Thoracic aorta (tissue), 2 donors: ENCODE data around the gene METTL15. TPM values are rescaled to one million over a fixed set of nuclear protein-coding genes. Genes with fewer than 3 reads are reported as not detected.
"Not testable (repeated sequence)": the region's sequence is repeated elsewhere in the genome, so short reads cannot be mapped to it uniquely, and the experiment has no call there.

Experiments
- ATAC-seq: fragments of 150-250 bp; one replicate; pipeline ENCODE4 v1.8.0; 2017; ENCODE audit warnings: low read depth; ENCODE audit not compliant: insufficient number of reproducible peaks, low FRiP score
- DNase-seq: peaks from one replicate; pipeline ENCODE4 v3.0.0-alpha.2; 2020; ENCODE audit warnings: low spot score
- H3K27ac ChIP-seq, 2 donors: fragments of 200-600 bp; sonication (generic); 1 replicate in 1 of 2; 2 replicates in 1 of 2; pipeline ENCODE4 v1.5.1; 2016; ENCODE audit warnings: mild to moderate bottlenecking in 2 of 2, moderate library complexity in 2 of 2
- H3K27me3 ChIP-seq: fragments of 200-600 bp; sonication (generic); replicated peaks from 2 replicates; pipeline ENCODE4 v1.6.0; 2016; ENCODE audit warnings: mild to moderate bottlenecking; ENCODE audit not compliant: insufficient read depth
- H3K36me3 ChIP-seq: fragments of 200-600 bp; sonication (generic); one replicate; pipeline ENCODE4 v1.5.1; 2016
- H3K4me1 ChIP-seq, 2 donors: fragments of 200-600 bp; sonication (generic); 1 replicate in 1 of 2; 2 replicates in 1 of 2; pipeline versions ENCODE4 v1.5.1 to v1.6.0; 2016; ENCODE audit warnings: low read depth in 2 of 2, mild to moderate bottlenecking in 1 of 2; ENCODE audit not compliant: control insufficient read depth in 1 of 2
- H3K4me3 ChIP-seq: fragments of 200-600 bp; sonication (generic); 2 replicates; pipeline ENCODE4 v1.5.1; 2016; ENCODE audit warnings: mild to moderate bottlenecking
- H3K9me3 ChIP-seq: fragments of 200-600 bp; sonication (generic); 2 replicates; pipeline ENCODE4 v1.5.1; 2016
- total RNA-seq, 2 donors: library from RNA; depleted of rRNA; stranded (reverse); fragments of >200 nt; gene quantifications; one replicate each; pipeline versions ENCODE4 v1.1.0 to v1.2.3, GENCODE V29; 2016
- TF ChIP-seq, protein P1 (sequence below): fragments of 200-600 bp; sonication (generic); IDR thresholded peaks from one replicate; pipeline ENCODE4 v1.5.1; 2019; ENCODE audit warnings: antibody characterized with exemption

METTL15 gene
- total RNA-seq, 2 donors from 2014 or later: 7.6 to 12.1 TPM

DNA sequence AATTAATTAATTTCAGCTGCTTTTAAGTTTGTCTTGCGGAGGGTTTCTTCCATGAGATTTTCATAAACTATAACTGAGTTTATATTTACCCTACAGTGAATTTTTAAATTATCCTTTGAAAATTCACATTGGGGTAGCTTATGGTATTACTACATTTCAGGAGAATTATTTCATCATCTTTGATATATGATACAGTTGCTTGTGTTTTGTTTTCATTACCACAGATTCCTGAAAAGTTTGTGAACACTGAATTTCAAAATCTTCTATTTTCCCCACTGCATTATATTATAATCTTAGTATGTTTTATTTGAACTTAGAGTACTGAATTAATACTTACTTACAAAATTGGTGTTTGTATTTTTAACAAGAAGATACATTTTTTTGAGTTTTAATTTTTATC lies 24.4 kb downstream of the METTL15 start:
- peaks cover 4% of the 10 kb centered on the region for H3K36me3 ChIP-seq
- H3K9me3 ChIP-seq: no peaks in the 10 kb centered on the region
- no peaks in the 10 kb centered on the region for H3K27me3 ChIP-seq
- no peaks in the 10 kb centered on the region for H3K4me1 ChIP-seq
- TF ChIP-seq, protein P1, sequence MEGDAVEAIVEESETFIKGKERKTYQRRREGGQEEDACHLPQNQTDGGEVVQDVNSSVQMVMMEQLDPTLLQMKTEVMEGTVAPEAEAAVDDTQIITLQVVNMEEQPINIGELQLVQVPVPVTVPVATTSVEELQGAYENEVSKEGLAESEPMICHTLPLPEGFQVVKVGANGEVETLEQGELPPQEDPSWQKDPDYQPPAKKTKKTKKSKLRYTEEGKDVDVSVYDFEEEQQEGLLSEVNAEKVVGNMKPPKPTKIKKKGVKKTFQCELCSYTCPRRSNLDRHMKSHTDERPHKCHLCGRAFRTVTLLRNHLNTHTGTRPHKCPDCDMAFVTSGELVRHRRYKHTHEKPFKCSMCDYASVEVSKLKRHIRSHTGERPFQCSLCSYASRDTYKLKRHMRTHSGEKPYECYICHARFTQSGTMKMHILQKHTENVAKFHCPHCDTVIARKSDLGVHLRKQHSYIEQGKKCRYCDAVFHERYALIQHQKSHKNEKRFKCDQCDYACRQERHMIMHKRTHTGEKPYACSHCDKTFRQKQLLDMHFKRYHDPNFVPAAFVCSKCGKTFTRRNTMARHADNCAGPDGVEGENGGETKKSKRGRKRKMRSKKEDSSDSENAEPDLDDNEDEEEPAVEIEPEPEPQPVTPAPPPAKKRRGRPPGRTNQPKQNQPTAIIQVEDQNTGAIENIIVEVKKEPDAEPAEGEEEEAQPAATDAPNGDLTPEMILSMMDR: no peak
- H3K27ac ChIP-seq: no peak overlapping the region
- DNase-seq (no peak), ATAC-seq (no peak)
- no peak overlapping the region for H3K4me3 ChIP-seq

DNA sequence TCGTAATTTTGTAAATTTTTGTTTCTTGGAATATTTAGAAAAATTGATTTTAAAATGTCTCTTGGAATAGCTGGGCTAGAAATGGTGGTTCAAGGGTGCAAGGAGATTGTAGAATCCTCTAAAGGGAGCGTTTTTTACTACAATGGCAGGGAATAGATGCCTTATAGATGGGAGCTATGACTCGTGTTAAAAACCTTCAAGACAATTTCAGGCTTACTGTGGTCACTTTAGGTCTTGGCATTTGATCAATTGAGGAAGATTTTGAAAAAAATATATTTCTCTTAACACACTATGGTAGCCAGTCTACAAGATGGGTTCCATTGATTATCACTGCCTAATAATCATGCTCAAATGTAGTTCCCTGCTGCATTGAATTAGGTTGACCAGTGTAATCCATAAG lies 25.0 kb downstream of the METTL15 start:
- ATAC-seq (no peak), DNase-seq (no peak)
- TF ChIP-seq, protein P1: no peak
- H3K36me3 ChIP-seq: peaks cover 4% of the 10 kb centered on the region
- no peaks in the 10 kb centered on the region for H3K9me3 ChIP-seq
- H3K4me3 ChIP-seq: no peak overlapping the region
- no peaks in the 10 kb centered on the region for H3K27me3 ChIP-seq
- no peaks in the 10 kb centered on the region for H3K4me1 ChIP-seq
- no peak overlapping the region for H3K27ac ChIP-seq

DNA sequence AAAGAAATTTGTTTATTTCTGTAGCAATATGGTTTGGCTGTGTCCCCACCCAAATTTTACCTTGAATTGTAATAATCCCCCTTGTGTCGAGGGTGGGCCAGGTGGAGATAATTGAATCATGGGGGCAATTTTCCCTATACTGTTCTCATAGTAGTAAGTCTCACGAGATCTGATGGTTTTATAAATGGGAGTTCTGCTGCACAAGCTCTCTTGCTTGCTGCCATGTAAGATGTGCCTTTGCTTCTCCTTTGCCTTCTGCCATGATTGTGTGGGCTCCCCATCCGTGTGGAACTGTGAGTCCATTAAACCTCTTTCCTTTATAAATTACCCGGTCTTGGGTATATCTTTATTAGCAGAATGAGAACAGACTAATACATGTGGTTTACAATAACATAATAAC lies 28.0 kb downstream of the METTL15 start:
- not testable (repeated sequence) for DNase-seq, H3K27ac ChIP-seq, ATAC-seq, H3K4me1 ChIP-seq, H3K4me3 ChIP-seq, H3K9me3 ChIP-seq, H3K36me3 ChIP-seq, H3K27me3 ChIP-seq

DNA sequence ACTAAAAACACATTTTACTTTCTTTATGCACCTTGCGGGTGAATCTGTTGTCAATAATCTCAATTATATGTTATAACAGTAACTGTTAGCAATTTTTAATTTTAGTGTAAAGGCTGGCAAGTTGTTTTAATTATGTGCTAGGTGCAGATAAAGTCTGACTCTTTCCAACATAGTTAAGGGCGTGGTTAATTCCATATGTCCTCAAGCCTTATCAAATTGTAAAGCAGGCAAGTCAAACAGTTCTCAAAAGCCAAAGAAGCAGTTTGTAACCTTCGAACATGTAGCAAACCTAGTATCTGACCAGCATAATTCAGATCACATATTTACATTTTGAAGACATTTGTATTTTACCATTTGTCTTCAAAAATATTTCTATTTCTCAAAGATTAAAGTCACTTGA lies 29.2 kb downstream of the METTL15 start:
- TF ChIP-seq, protein P1: no peak
- no peak overlapping the region for H3K27ac ChIP-seq
- ATAC-seq (no peak), DNase-seq (no peak)
- peaks cover 8% of the 10 kb centered on the region for H3K9me3 ChIP-seq
- peaks cover 9% of the 10 kb centered on the region for H3K36me3 ChIP-seq
- no peaks in the 10 kb centered on the region for H3K27me3 ChIP-seq
- H3K4me1 ChIP-seq: no peaks in the 10 kb centered on the region
- no peak overlapping the region for H3K4me3 ChIP-seq

DNA sequence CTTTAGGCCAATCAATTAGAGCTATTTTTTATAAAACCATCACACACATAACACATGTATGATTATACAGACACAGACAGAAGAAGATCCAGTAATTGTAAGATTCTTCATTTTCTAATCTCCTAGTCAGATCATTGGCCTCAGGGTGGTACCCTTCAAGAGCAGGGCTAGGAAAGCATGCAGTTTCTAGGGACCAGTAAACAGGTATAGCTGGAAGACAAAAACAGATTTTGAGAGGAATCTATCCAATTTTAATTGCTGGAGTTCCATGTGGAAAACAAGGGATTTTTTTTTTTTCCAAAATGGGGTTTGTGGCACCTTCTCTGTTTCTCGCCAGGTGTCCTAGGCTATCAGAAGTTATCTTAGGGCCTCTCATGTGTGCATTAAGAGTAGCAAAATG lies 29.6 kb downstream of the METTL15 start:
- Histone ChIP-seq H3K4me1 (no peaks in the 10 kb centered on the region), H3K4me3 (no peak overlapping the region), H3K9me3 (peaks cover 8% of the 10 kb centered on the region), H3K27ac (no peak overlapping the region), H3K36me3 (peaks cover 9% of the 10 kb centered on the region), H3K27me3 (no peaks in the 10 kb centered on the region)
- ATAC-seq: no peak
- no peak for DNase-seq
- TF ChIP-seq, protein P1: no peak

DNA sequence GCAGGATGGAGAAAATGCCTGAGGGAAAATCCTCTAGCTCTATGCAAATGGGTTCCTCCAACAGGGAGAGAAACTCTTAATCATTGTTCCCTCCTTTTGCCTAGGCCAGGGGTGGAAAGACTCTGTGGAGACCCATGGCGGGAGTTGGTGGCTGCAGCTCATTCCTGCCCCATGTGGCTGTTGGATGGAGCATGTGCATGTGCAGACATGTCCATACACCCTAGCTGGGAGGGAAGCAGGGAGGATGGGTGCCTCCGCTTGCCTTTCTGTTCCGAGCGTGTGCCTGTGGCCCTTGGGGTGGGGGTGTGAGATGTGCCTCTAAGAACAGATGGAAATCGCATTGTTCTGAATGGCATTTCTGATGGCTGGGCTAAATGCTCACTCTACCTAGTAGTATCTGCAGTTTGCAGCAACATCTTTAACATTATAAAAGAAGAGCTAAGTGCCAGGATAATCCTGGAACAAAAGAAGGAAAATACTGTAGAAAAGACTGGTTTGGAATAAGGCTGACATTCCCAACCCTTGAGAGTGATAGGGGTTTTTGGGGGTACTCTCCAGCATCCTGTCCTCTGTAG lies 31.7 kb downstream of the METTL15 start:
- no peak overlapping the region for H3K4me3 ChIP-seq
- DNase-seq (no peak), ATAC-seq (no peak)
- H3K27me3 ChIP-seq: no peaks in the 10 kb centered on the region
- peaks cover 9% of the 10 kb centered on the region for H3K36me3 ChIP-seq
- H3K4me1 ChIP-seq: no peaks in the 10 kb centered on the region
- peaks cover 8% of the 10 kb centered on the region for H3K9me3 ChIP-seq
- TF ChIP-seq, protein P1: no peak
- H3K27ac ChIP-seq: no peak overlapping the region
